GM21786 (cell line): ENCODE data around the gene DPY19L1.
"Not testable (repeated sequence)": the region's sequence is repeated elsewhere in the genome, so short reads cannot be mapped to it uniquely, and the experiment has no call there.

Experiments used
- ATAC-seq: cut with Tn5 transposase; IDR thresholded peaks from one replicate; pipeline ENCODE4 v1.9.1; 2021; ENCODE audit not compliant: unreplicated experiment

Gene DPY19L1

DNA sequence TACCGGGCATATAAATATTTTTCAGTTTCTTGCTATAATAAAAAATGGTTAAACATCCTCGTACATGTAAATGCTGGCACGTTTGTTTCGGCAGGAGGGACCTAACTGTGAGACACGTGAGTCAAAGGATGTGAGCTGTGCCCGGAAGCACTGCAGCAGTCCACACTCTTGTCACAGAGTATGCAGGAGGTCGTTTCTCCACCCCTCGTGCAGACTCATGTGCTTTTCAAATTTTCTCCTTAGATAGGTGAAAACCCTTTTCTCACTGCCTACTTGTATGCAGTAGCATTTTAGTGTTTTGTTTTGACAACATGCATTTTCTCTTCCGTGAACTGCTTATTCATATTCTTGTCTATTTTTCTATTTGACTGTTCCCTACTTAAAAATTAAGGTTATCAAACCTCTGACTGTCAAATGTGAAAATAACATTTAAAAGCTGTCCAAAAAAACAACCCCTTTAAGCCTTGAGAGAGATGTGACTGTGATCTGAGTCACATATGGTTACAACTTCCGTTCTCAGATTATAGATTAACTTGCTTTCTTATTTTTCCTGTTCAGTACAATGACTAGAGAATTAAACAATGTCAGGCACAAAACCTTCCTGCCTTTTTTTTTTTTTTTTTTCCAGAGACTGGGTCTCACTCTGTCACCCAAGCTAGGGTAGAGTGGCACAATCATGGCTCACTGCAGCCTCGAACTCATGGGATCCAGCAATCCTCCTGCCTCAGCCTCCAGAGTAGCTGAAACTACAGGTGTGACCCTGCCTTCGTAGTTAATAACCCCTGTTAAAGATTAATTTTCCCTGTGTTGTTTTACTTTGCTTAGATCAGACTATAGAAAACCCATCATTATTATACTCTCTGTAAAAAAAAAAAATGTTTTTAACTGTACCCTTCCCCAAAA lies 45.1 kb downstream of the DPY19L1 start:
- peak; percentile 80 for ATAC-seq

DNA sequence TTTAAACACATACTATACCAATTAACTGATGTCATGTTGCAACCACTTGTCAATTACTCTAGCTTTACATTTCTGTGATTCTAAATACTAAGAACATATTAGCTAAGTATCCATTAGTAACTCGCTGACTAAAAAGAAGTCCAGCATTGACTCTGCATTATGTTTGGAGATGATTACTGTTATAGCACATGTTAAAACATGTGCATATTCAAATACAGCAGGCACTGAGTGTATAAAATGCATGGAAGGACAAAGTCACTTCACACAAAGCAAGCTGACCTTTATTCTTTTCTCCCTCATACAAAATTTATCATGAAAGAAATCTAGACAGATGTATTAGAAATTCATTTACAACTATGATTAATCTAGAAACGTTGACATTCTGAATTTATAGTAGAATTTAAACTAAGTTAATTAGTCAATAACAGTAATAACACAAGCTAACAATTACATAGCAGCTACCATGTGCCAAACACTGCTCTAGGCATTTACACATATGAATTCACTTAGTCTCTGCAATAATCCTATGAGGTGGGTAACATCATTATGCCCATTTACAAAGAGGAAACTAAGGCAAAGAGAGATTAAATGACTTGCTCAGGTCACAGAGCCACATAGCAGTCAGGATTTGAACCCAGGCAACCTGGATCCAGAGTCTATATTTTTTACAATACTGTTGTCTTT lies 48.7 kb downstream of the DPY19L1 start:
- ATAC-seq, result not testable (repeated sequence)

GRCh38 chr7:34985155-34985554 lies 52.1 kb downstream of the DPY19L1 start:
- not testable (repeated sequence) for ATAC-seq

GRCh38 chr7:34984140-34984539 lies 53.1 kb downstream of the DPY19L1 start:
- not testable (repeated sequence) for ATAC-seq

DNA sequence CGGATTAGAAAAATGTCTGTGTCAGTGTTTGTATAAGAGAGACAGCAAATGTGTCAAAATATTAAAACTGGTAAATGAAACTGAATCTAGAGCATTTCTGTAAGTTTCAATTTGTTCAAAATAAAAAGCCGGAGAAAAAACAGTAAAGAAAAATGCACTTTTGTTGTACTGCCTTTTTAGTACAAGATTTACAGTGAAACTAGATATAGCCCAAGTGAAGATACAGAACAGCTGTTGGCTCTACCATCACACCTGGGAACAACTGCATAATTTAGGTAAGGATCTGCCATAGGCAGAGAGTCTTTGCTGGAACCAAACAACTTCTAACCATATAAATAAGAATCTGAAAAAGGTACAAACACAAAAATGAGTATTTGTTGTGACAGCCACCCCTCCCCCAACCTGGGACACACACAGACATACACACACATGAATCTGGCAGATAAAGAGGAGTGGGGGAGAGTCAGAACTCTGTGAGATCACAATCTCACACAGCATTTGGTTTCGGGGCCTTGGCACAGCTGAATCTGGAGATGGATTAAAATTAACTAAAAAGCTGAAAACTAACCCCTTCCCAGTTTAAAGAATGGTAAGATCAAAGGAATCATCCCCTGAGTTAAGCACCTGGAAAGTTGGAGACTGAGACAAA lies 54.8 kb downstream of the DPY19L1 start:
- no peak for ATAC-seq

- ATAC-seq, result not testable (repeated sequence)
Measured at GRCh38 chr7:34979124-34979523, 58.2 kb downstream of the DPY19L1 start.

- no peak for ATAC-seq
Measured at GRCh38 chr7:34973400-34973760, 63.9 kb downstream of the DPY19L1 start.

DNA sequence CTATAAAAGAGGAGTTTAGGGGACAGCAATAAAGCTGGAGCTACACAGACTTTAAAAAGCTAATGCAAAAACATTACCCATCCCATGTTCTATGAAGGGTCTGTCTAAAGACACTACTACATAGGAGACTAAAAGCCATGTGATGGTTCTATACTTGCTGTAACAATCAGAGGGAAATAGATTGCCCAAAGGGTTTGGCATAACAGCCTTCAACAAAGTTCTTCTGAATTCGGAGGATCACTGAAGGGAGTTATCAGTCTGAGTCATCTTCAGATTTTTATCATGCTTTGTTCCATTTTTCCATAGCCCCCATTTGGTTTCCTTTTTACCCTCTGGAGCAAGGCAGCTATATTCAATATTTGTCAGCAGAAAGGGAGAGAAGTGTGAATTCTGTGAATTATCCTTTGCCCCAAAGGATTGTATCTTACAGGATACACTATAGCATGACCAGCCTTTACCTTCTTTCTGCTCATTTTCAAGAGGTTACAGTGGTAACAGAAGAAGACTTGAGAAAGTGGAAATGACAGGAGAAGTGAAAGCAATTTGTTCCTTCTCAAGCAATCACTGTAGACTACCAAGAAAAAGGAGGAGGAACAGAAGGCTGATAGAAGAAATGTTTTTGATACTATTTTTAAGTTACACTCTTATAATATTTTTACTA lies 64.4 kb downstream of the DPY19L1 start:
- peak; percentile 69 for ATAC-seq

DNA sequence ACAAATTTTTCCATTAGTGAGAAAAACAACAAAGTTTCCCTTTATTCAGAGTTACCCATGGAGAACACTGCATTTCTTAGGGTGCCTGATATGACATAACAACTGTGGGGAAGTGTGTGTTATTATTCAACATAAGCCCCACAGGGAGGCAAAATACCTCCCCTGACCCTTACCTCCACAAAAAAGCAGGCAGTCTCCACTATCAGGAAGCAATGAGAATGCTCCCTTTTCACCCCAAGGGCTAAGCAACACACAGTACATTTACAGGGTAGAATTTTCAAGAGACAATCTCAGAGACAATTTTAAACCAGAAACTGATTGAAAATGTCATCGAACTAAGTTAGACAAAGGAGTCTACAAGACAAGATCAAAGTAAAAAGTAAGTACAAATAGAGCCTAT lies 69.5 kb downstream of the DPY19L1 start:
- ATAC-seq, result not testable (repeated sequence)

DNA sequence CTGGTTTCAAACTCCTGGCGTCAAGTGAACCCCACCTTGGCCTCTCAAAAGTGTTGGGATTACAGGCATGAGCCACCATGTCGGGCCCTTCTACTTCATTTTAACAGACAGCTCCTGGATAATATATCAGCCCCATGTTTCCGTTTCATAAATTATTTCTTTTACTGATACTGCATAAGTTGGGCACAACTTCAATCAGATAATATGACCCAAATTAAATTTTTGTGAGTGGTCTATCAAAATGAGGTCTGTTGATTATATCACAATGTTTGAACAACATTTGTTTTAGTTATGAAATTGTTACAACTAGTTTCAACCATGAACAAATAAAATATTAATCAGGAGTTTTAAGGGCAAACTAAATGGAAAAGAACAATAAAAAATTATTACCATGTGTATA lies 70.8 kb downstream of the DPY19L1 start:
- not testable (repeated sequence) for ATAC-seq

GRCh38 chr7:34958021-34958420 lies 79.3 kb downstream of the DPY19L1 start:
- no peak for ATAC-seq

DNA sequence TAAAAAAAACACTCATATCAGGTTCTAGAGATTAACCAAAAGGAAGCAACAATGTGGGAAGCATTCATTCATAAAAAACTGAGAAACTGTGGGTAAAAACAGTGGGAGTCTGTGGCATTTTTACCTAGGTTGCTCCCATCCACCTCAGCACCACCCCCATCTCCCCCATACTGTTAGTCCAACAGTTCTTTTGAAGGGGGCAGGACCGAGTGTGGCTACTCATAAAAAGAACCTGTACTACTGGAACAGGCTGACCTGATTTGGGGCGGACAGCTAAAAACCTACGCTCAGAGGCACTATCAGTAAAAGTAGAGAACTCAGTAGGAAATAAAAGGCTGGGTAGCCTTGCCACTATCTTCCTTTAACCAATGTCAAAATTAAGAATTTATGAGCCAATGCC lies 84.5 kb downstream of the DPY19L1 start:
- no peak for ATAC-seq

DNA sequence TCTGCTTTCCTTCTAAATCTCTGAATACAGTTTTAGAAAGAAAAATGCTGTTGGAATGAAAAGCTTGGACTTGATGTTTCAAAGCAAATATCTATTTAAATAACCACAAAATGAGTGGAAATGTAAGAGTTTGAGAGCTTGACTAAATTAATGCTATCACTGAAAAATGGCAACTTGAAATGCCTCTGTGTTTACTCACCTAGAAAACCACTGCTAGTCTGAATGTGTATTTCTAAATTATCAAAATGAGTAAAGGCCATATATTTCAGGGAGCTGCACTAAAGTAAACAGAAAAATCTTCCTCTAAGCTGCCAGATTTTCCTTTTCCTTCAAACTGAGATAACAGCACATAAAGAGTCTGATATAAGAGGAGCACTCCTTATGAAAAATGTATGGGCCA lies 87.9 kb downstream of the DPY19L1 start:
- ATAC-seq, result no peak

DNA sequence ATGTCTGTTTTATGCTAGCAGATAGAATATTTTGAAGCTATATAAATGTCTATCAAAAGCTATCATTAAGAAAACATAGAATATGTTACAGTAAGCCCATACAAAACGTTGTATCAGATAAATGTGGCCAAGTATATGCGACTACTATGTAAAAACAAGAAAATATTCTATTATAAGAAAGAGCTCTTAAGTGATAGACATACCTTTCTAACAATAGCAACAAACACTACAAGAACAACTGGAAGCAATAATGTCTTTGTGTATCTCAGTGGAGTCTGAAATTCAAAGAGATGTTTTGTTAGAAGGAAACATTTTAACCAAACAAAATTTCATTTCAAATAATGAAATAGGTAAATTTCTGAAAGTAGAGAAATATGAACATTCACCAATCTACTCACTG lies 89.9 kb downstream of the DPY19L1 start:
- ATAC-seq, result not testable (repeated sequence)

- no peak for ATAC-seq
Measured at GRCh38 chr7:34946486-34946885, 90.8 kb downstream of the DPY19L1 start.

GRCh38 chr7:34945894-34946477 lies 91.3 kb downstream of the DPY19L1 start:
- ATAC-seq, result not testable (repeated sequence)

- ATAC-seq, result no peak
Measured at GRCh38 chr7:34939175-34939574, 98.1 kb downstream of the DPY19L1 start.

- ATAC-seq, result not testable (repeated sequence)
Measured at GRCh38 chr7:34935735-34936165, 101.5 kb downstream of the DPY19L1 start.

- ATAC-seq, result no peak
Measured at GRCh38 chr7:34931739-34932138, 105.5 kb downstream of the DPY19L1 start.

GRCh38 chr7:34929783-34930182 lies 107.5 kb downstream of the DPY19L1 start:
- ATAC-seq, result not testable (repeated sequence)

DNA sequence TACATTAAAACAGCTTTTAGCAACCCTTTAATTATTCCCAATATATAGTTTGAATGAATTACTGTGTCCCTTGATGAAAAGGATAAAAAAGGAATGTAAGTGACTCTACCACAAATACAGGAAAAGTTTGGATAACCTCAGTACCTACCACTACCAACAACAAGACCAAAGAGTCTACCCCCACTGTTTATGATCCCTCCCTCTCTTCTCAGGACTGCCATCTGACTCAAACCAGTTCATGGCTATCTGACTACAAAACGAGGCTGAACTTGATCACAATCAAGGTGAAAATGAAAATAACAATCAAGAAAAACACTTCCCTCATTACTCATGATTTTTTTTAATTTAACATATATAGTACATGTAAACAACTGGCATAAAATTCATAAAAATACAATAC lies 108.7 kb downstream of the DPY19L1 start:
- no peak for ATAC-seq
